MM.1S (cell line): ENCODE results near the gene TTI1.

Experiments used
- DNase-seq: peaks from one replicate; pipeline ENCODE4 v3.0.0-alpha.2; 2015
- H2AFZ ChIP-seq: fragments of 300-600 bp; sonication (generic); 2 replicates; pipeline ENCODE4 v1.6.0; 2016; ENCODE audit warnings: antibody characterized with exemption, low read length
- H3F3A ChIP-seq: fragments of 300-600 bp; sonication (generic); 2 replicates; pipeline ENCODE4 v1.6.1; 2016; ENCODE audit warnings: mild to moderate bottlenecking, antibody characterized with exemption, low read length, moderate library complexity, mixed read lengths; ENCODE audit not compliant: insufficient read depth
- H3K27ac ChIP-seq: fragments of 300-600 bp; sonication (generic); 2 replicates; pipeline ENCODE4 v1.5.1; 2016; ENCODE audit warnings: mild to moderate bottlenecking, low read length
- H3K27me3 ChIP-seq: fragments of 300-600 bp; sonication (generic); replicated peaks from 2 replicates; pipeline ENCODE4 v1.6.0; 2016; ENCODE audit warnings: low read length; ENCODE audit not compliant: insufficient read depth
- H3K36me3 ChIP-seq: fragments of 300-600 bp; sonication (generic); replicated peaks from 2 replicates; pipeline ENCODE4 v1.6.1; 2016; ENCODE audit warnings: mild to moderate bottlenecking, low read length, mixed read lengths; ENCODE audit not compliant: insufficient read depth
- H3K4me1 ChIP-seq: fragments of 300-600 bp; sonication (generic); 2 replicates; pipeline ENCODE4 v1.6.1; 2016; ENCODE audit warnings: low read length, mixed read lengths
- H3K4me2 ChIP-seq: fragments of 300-600 bp; sonication (generic); 2 replicates; pipeline ENCODE4 v1.6.0; 2016; ENCODE audit warnings: low read depth, low read length
- H3K4me3 ChIP-seq: fragments of 300-600 bp; sonication (generic); 2 replicates; pipeline ENCODE4 v1.5.1; 2016; ENCODE audit warnings: low read length, mixed read lengths
- H3K79me2 ChIP-seq: fragments of 300-600 bp; sonication (generic); 2 replicates; pipeline ENCODE4 v1.6.1; 2016; ENCODE audit warnings: mixed run types, low read length, mixed read lengths
- H3K9ac ChIP-seq: fragments of 300-600 bp; sonication (generic); 2 replicates; pipeline ENCODE4 v1.6.1; 2016; ENCODE audit warnings: low read length, mixed read lengths
- H3K9me2 ChIP-seq: fragments of 300-600 bp; sonication (generic); replicated peaks from 2 replicates; pipeline ENCODE4 v1.6.1; 2016; ENCODE audit warnings: mild to moderate bottlenecking, low read length, mixed read lengths; ENCODE audit not compliant: insufficient read depth
- H3K9me3 ChIP-seq: fragments of 300-600 bp; sonication (generic); replicated peaks from 2 replicates; pipeline ENCODE4 v1.6.1; 2016; ENCODE audit warnings: mild to moderate bottlenecking, low read length, mixed read lengths; ENCODE audit not compliant: insufficient read depth
- H4K20me1 ChIP-seq: fragments of 300-600 bp; sonication (generic); 2 replicates; pipeline ENCODE4 v1.6.1; 2016; ENCODE audit warnings: mild to moderate bottlenecking, low read length, moderate library complexity, mixed read lengths; ENCODE audit not compliant: insufficient read depth
- EZH2 ChIP-seq: fragments of 300-600 bp; sonication (generic); optimal IDR thresholded peaks from 2 replicates; pipeline ENCODE3; 2017; ENCODE audit warnings: low read depth, mild to moderate bottlenecking, antibody characterized with exemption, low read length, mixed read lengths
- EZH2phosphoT487 ChIP-seq: fragments of 300-600 bp; sonication (generic); IDR thresholded peaks from 2 replicates; pipeline ENCODE4 v1.6.1; 2018; ENCODE audit warnings: antibody characterized with exemption, low read length
- TF ChIP-seq, protein P1 (sequence below): fragments of 300-600 bp; sonication (generic); IDR thresholded peaks from 2 replicates; pipeline ENCODE4 v1.5.1; 2016; ENCODE audit warnings: antibody characterized with exemption, low read length, mixed read lengths

Gene TTI1

DNA sequence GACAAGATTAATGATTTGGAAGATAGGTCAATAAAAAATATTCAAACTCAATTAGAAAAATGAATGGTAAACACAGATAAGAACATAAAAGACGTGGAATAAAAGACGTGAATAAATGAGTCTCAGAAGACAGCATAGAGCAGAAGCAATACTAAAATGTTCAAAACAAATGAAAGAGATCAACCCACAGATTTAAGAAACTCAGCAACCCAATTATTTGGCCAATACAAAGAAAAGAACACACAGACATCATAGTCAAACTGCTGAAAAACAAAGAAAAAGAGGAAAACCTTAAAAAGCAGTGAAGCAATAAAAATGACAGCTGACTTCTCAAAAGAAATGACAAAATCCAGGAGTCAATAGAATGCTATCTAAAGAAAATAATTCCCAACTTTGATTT, 14.9 kb downstream of the TTI1 start:
- peaks cover 88% of the 10 kb centered on the region for H3K79me2 ChIP-seq
- no peaks in the 10 kb centered on the region for H3K4me1 ChIP-seq
- H3K9me2 ChIP-seq, result no peaks in the 10 kb centered on the region
- TF ChIP-seq, protein P1, sequence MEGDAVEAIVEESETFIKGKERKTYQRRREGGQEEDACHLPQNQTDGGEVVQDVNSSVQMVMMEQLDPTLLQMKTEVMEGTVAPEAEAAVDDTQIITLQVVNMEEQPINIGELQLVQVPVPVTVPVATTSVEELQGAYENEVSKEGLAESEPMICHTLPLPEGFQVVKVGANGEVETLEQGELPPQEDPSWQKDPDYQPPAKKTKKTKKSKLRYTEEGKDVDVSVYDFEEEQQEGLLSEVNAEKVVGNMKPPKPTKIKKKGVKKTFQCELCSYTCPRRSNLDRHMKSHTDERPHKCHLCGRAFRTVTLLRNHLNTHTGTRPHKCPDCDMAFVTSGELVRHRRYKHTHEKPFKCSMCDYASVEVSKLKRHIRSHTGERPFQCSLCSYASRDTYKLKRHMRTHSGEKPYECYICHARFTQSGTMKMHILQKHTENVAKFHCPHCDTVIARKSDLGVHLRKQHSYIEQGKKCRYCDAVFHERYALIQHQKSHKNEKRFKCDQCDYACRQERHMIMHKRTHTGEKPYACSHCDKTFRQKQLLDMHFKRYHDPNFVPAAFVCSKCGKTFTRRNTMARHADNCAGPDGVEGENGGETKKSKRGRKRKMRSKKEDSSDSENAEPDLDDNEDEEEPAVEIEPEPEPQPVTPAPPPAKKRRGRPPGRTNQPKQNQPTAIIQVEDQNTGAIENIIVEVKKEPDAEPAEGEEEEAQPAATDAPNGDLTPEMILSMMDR, result no peak
- no peak for TF ChIP-seq EZH2phosphoT487
- no peak for TF ChIP-seq EZH2
- H3F3A ChIP-seq, result no peaks in the 10 kb centered on the region
- H4K20me1 ChIP-seq, result no peaks in the 10 kb centered on the region
- DNase-seq, result no peak
- no peak overlapping the region for H3K9ac ChIP-seq
- no peak overlapping the region for H2AFZ ChIP-seq
- no peak overlapping the region for H3K4me3 ChIP-seq
- H3K9me3 ChIP-seq, result no peaks in the 10 kb centered on the region
- H3K36me3 ChIP-seq, result peaks cover 18% of the 10 kb centered on the region
- H3K4me2 ChIP-seq, result no peak overlapping the region
- no peaks in the 10 kb centered on the region for H3K27me3 ChIP-seq
- H3K27ac ChIP-seq, result no peak overlapping the region

DNA sequence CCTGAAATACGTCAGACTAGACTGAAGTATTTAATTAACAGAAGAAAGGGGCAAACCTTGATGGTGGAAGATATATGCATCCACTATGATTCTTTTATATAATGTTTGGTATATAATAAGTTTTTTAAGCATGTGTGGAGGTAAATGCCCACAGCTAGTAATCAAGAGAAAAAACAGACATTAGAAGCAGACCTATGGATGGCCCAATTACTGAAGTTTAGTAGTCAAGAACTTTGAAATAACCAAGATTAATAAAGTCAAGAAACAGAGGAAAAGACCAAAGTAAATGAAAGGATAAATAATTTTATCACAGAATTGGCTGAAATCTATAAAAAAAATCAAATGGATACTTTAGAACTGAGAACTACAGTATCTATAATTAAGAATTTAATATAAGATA, 15.3 kb downstream of the TTI1 start:
- no peaks in the 10 kb centered on the region for H3K9me3 ChIP-seq
- H3K4me2 ChIP-seq, result no peak overlapping the region
- no peak overlapping the region for H3K4me3 ChIP-seq
- TF ChIP-seq EZH2phosphoT487 (no peak), EZH2 (no peak)
- TF ChIP-seq, protein P1, result no peak
- H3K4me1 ChIP-seq, result no peaks in the 10 kb centered on the region
- no peak overlapping the region for H3K9ac ChIP-seq
- H2AFZ ChIP-seq, result no peak overlapping the region
- H3K9me2 ChIP-seq, result no peaks in the 10 kb centered on the region
- no peaks in the 10 kb centered on the region for H3K27me3 ChIP-seq
- peaks cover 84% of the 10 kb centered on the region for H3K79me2 ChIP-seq
- DNase-seq, result no peak
- peaks cover 18% of the 10 kb centered on the region for H3K36me3 ChIP-seq
- no peaks in the 10 kb centered on the region for H4K20me1 ChIP-seq
- no peaks in the 10 kb centered on the region for H3F3A ChIP-seq
- no peak overlapping the region for H3K27ac ChIP-seq

DNA sequence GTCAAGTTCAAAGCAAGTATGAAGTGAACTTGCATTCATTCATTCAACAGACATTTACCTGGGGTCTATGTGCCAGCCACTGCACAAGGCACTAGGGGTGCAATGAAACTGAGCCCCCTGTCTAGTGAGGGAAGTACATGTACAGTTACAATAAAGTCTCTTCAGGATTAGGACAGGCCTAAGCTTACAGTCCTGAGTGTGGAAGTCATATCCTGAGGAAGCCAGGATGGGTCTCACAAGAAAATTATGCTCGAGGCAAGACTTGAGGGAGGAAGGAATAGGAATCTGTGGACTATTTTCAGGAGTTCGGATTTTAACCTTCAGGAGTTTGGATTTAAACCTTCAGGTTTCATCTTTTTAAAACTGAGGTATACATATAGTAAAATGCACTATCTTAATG, 19.4 kb downstream of the TTI1 start:
- Histone ChIP-seq H3K9ac (no peak overlapping the region), H3K4me1 (no peaks in the 10 kb centered on the region), H3K4me3 (no peak overlapping the region), H3K79me2 (peaks cover 75% of the 10 kb centered on the region), H4K20me1 (no peaks in the 10 kb centered on the region), H3K27me3 (no peaks in the 10 kb centered on the region), H3K27ac (no peak overlapping the region), H3K36me3 (peaks cover 20% of the 10 kb centered on the region), H3F3A (no peaks in the 10 kb centered on the region), H3K9me3 (no peaks in the 10 kb centered on the region), H3K9me2 (no peaks in the 10 kb centered on the region), H3K4me2 (no peak overlapping the region), H2AFZ (no peak overlapping the region)
- TF ChIP-seq EZH2 (no peak), EZH2phosphoT487 (no peak)
- TF ChIP-seq, protein P1, result no peak
- DNase-seq, result no peak
